Suprapubic skin (tissue), 4 donors: ENCODE measurements around the gene MTSS2. TPM values are rescaled to one million over a fixed set of nuclear protein-coding genes. Genes with fewer than 3 reads are reported as not detected.

Experiments used
- DNase-seq, 2 donors: peaks; one replicate each; pipeline ENCODE4 v3.0.0-alpha.2; 2019; ENCODE audit warnings: low spot score in 2 of 2
- H3K27ac ChIP-seq: fragments of 200-600 bp; sonication (generic); one replicate; pipeline ENCODE4 v1.5.1; 2019
- H3K27me3 ChIP-seq: fragments of 200-600 bp; sonication (generic); one replicate; pipeline ENCODE4 v1.5.1; 2019
- H3K36me3 ChIP-seq: fragments of 200-600 bp; sonication (generic); one replicate; pipeline ENCODE4 v1.5.1; 2019
- H3K4me1 ChIP-seq: fragments of 200-600 bp; sonication (generic); one replicate; pipeline ENCODE4 v1.5.1; 2019
- H3K4me3 ChIP-seq: fragments of 200-600 bp; sonication (generic); one replicate; pipeline ENCODE4 v1.5.1; 2019; ENCODE audit warnings: mild to moderate bottlenecking
- H3K9me3 ChIP-seq: fragments of 200-600 bp; sonication (generic); one replicate; pipeline ENCODE4 v1.5.1; 2019
- CTCF ChIP-seq, 2 donors: fragments of 200-600 bp in 1 of 2; fragments of 450-650 bp in 1 of 2; sonication (generic) in 1 of 2; IDR thresholded peaks; one replicate each; pipeline ENCODE4 v1.5.1; 2016 to 2019; ENCODE audit warnings: antibody characterized with exemption in 2 of 2, mild to moderate bottlenecking in 1 of 2, moderate library complexity in 1 of 2
- EP300 ChIP-seq: sonication (generic); formaldehyde crosslinking; IDR thresholded peaks from one replicate; pipeline ENCODE4 v1.6.1; 2017; ENCODE audit warnings: antibody characterized with exemption
- POLR2A ChIP-seq, 2 donors: fragments of 450-650 bp; IDR thresholded peaks; one replicate each; pipeline ENCODE4 v1.6.1; 2017; ENCODE audit warnings: antibody characterized with exemption in 2 of 2, mild to moderate bottlenecking in 2 of 2, moderate library complexity in 2 of 2
- POLR2AphosphoS5 ChIP-seq, 3 donors: sonication (generic); formaldehyde crosslinking; IDR thresholded peaks; one replicate each; pipeline ENCODE4 v1.6.1; 2017; ENCODE audit warnings: antibody characterized with exemption in 3 of 3
- WGBS: methylation state at CpG from one replicate; pipeline ENCODE4 v1.1.5; 2018; 5-methylcytosine and 5-hydroxymethylcytosine counted together
- total RNA-seq, 4 donors: library from RNA; depleted of rRNA; stranded (reverse); fragments of >200 nt; gene quantifications; one replicate each; pipeline ENCODE4 v1.1.0, GENCODE V29; 2016

Gene MTSS2
- total RNA-seq, 4 donors from 2014 or later, result 30.1 to 58.7 (median 42.6) TPM

GRCh38 chr16:70725024-70725911 is 39.4 kb upstream of the MTSS2 start:
- Histone ChIP-seq H3K36me3 (peaks cover 10% of the 10 kb centered on the region), H3K9me3 (no peaks in the 10 kb centered on the region), H3K4me3 (no peak overlapping the region), H3K27me3 (no peaks in the 10 kb centered on the region), H3K27ac (peak overlapping the region; percentile 73), H3K4me1 (peaks cover 26% of the 10 kb centered on the region)
- no peak for DNase-seq
- 76% methylated on average over 14 of the region's 22 CpGs for WGBS
- TF ChIP-seq EP300 (no peak), POLR2AphosphoS5 (IDR thresholded peaks at IDR 0.05) (no peak), POLR2A (IDR thresholded peaks at IDR 0.05) (no peak), CTCF (IDR thresholded peaks at IDR 0.05) (no peak)

- WGBS, result 100% methylated on average over 6 of the region's 15 CpGs
- DNase-seq, result no peak
- Histone ChIP-seq H3K27me3 (no peaks in the 10 kb centered on the region), H3K36me3 (peaks cover 10% of the 10 kb centered on the region), H3K4me3 (no peak overlapping the region), H3K9me3 (no peaks in the 10 kb centered on the region), H3K27ac (peak overlapping the region; percentile 73), H3K4me1 (peaks cover 26% of the 10 kb centered on the region)
- TF ChIP-seq CTCF (IDR thresholded peaks at IDR 0.05) (no peak), EP300 (no peak), POLR2A (IDR thresholded peaks at IDR 0.05) (no peak)
Measured at GRCh38 chr16:70724146-70725023, 38.5 kb upstream of the MTSS2 start.

- WGBS, result 80% methylated on average over 2 of the region's 6 CpGs
- H3K4me3 ChIP-seq, result no peak overlapping the region
- peaks cover 26% of the 10 kb centered on the region for H3K4me1 ChIP-seq
- peaks cover 10% of the 10 kb centered on the region for H3K36me3 ChIP-seq
- H3K27me3 ChIP-seq, result no peaks in the 10 kb centered on the region
- no peaks in the 10 kb centered on the region for H3K9me3 ChIP-seq
- H3K27ac ChIP-seq, result no peak overlapping the region
- TF ChIP-seq POLR2A (IDR thresholded peaks at IDR 0.05) (no peak), CTCF (IDR thresholded peaks at IDR 0.05) (no peak), POLR2AphosphoS5 (IDR thresholded peaks at IDR 0.05) (no peak), EP300 (no peak)
- DNase-seq, result no peak
Measured at GRCh38 chr16:70723740-70724145, 37.9 kb upstream of the MTSS2 start.

- peaks cover 25% of the 10 kb centered on the region for H3K4me1 ChIP-seq
- DNase-seq, result no peak
- no peak overlapping the region for H3K27ac ChIP-seq
- H3K27me3 ChIP-seq, result no peaks in the 10 kb centered on the region
- WGBS, result 86% methylated on average over 18 of the region's 18 CpGs
- no peaks in the 10 kb centered on the region for H3K9me3 ChIP-seq
- TF ChIP-seq CTCF (IDR thresholded peaks at IDR 0.05) (no peak), POLR2AphosphoS5 (IDR thresholded peaks at IDR 0.05) (no peak), POLR2A (IDR thresholded peaks at IDR 0.05) (no peak), EP300 (no peak)
- H3K36me3 ChIP-seq, result peaks cover 6% of the 10 kb centered on the region
- no peak overlapping the region for H3K4me3 ChIP-seq
Measured at GRCh38 chr16:70721202-70721963, 35.5 kb upstream of the MTSS2 start.
